ENCODE data around the gene MBOAT1.
A peak's percentile ranks its signal among the peaks of the same experiment; 100 is the strongest.

Gene MBOAT1

GRCh38 chr6:20233007-20233730 lies 20.9 kb upstream of the MBOAT1 start:
- DNase-seq: no peak

GRCh38 chr6:20232188-20232587 lies 19.9 kb upstream of the MBOAT1 start:
- no peak for DNase-seq

GRCh38 chr6:20230401-20231119 lies 18.3 kb upstream of the MBOAT1 start:
- DNase-seq: no peak

- DNase-seq: no peak
These were observed 17.6 kb upstream of the MBOAT1 start for GRCh38 chr6:20229881-20230280.

GRCh38 chr6:20227350-20227749 lies 15.1 kb upstream of the MBOAT1 start:
- no peak for DNase-seq

- no peak for DNase-seq
These were observed 10.9 kb upstream of the MBOAT1 start for GRCh38 chr6:20223141-20223540.

- no peak for DNase-seq
These were observed 9.2 kb upstream of the MBOAT1 start for GRCh38 chr6:20221421-20221820.

- no peak for DNase-seq
These were observed 8.1 kb upstream of the MBOAT1 start for GRCh38 chr6:20220359-20220758.

- no peak for DNase-seq
These were observed 5.6 kb upstream of the MBOAT1 start for GRCh38 chr6:20217891-20218290.

- no peak for DNase-seq
These were observed 5.1 kb upstream of the MBOAT1 start for GRCh38 chr6:20217324-20217855.

- no peak for DNase-seq
These were observed 3.0 kb upstream of the MBOAT1 start for GRCh38 chr6:20215310-20215709.

- no peak for DNase-seq
These were observed 1.1 kb upstream of the MBOAT1 start for GRCh38 chr6:20213271-20213798.

- no peak for DNase-seq
These were observed 303 bp downstream of the MBOAT1 start for GRCh38 chr6:20211941-20212391.

GRCh38 chr6:20211037-20211940 lies 980 bp downstream of the MBOAT1 start:
- DNase-seq: peak; percentile 46

GRCh38 chr6:20210158-20210557 lies 2.1 kb downstream of the MBOAT1 start:
- no peak for DNase-seq

- no peak for DNase-seq
These were observed 3.4 kb downstream of the MBOAT1 start for GRCh38 chr6:20208687-20209378.

GRCh38 chr6:20207088-20207418 lies 5.2 kb downstream of the MBOAT1 start:
- no peak for DNase-seq

GRCh38 chr6:20205722-20206161 lies 6.5 kb downstream of the MBOAT1 start:
- DNase-seq: no peak

- DNase-seq: no peak
These were observed 7.8 kb downstream of the MBOAT1 start for GRCh38 chr6:20204512-20204894.

- DNase-seq: no peak
These were observed 8.4 kb downstream of the MBOAT1 start for GRCh38 chr6:20203561-20204511.

GRCh38 chr6:20202699-20203302 lies 9.5 kb downstream of the MBOAT1 start:
- DNase-seq: no peak
